Osteoblast (primary cell): ENCODE results near the gene ZFP57. TPM values are rescaled to one million over a fixed set of nuclear protein-coding genes. Genes with fewer than 3 reads are reported as not detected.

Experiments used
- DNase-seq: peaks from one replicate; pipeline ENCODE4 v3.0.0; 2011; ENCODE audit warnings: low spot score, mixed read lengths; ENCODE audit not compliant: insufficient read length; ENCODE audit errors: missing footprints
- H2AFZ ChIP-seq: 2 replicates; pipeline ENCODE4 v1.6.0; 2011; ENCODE audit warnings: mild to moderate bottlenecking, low read length
- H3K27ac ChIP-seq: 2 replicates; pipeline ENCODE4 v1.5.1; 2011; ENCODE audit warnings: mild to moderate bottlenecking, low read depth, low read length, moderate library complexity
- H3K27me3 ChIP-seq: 2 replicates; pipeline ENCODE4 v1.6.0; 2012; ENCODE audit warnings: mild to moderate bottlenecking, control low read depth, inconsistent platforms, low read length, moderate library complexity; ENCODE audit not compliant: insufficient read depth
- H3K36me3 ChIP-seq: 2 replicates; pipeline ENCODE4 v1.5.1; 2011; ENCODE audit warnings: mild to moderate bottlenecking, low read length, control low read depth, moderate library complexity; ENCODE audit not compliant: insufficient read depth
- H3K4me1 ChIP-seq: 2 replicates; pipeline ENCODE4 v1.5.1; 2011; ENCODE audit warnings: mild to moderate bottlenecking, low read length, control low read depth, moderate library complexity; ENCODE audit not compliant: insufficient read depth
- H3K4me2 ChIP-seq: 2 replicates; pipeline ENCODE4 v1.6.0; 2011; ENCODE audit warnings: mild to moderate bottlenecking, low read length; ENCODE audit not compliant: insufficient read depth
- H3K4me3 ChIP-seq: fragments of 200-600 bp; sonication (generic); 3 replicates; pipeline ENCODE4 v1.5.1; 2012; ENCODE audit warnings: mild to moderate bottlenecking, low read length, inconsistent platforms; ENCODE audit not compliant: insufficient read depth
- H3K79me2 ChIP-seq: 2 replicates; pipeline ENCODE4 v1.6.0; 2012; ENCODE audit warnings: mild to moderate bottlenecking, low read length, control low read depth, inconsistent platforms; ENCODE audit not compliant: insufficient read depth
- H3K9me3 ChIP-seq: 2 replicates; pipeline ENCODE4 v1.5.1; 2011; ENCODE audit warnings: low read depth, low read length, control low read depth
- H4K20me1 ChIP-seq: 2 replicates; pipeline ENCODE4 v1.6.0; 2012; ENCODE audit warnings: mild to moderate bottlenecking, low read length, control low read depth; ENCODE audit not compliant: insufficient read depth
- total RNA-seq: library from RNA; depleted of rRNA; stranded (reverse); fragments of >200 nt; gene quantifications from 2 replicates; pipeline ENCODE4 v1.2.3, GENCODE V29; 2012
- TF ChIP-seq, protein P1 (sequence below): IDR thresholded peaks from 2 replicates; pipeline ENCODE4 v1.5.1; 2011; ENCODE audit warnings: mild to moderate bottlenecking, low read depth, low read length, moderate library complexity; ENCODE audit errors: extremely low read depth

ZFP57 gene
- total RNA-seq, 1 donor, result 0.36 TPM

DNA sequence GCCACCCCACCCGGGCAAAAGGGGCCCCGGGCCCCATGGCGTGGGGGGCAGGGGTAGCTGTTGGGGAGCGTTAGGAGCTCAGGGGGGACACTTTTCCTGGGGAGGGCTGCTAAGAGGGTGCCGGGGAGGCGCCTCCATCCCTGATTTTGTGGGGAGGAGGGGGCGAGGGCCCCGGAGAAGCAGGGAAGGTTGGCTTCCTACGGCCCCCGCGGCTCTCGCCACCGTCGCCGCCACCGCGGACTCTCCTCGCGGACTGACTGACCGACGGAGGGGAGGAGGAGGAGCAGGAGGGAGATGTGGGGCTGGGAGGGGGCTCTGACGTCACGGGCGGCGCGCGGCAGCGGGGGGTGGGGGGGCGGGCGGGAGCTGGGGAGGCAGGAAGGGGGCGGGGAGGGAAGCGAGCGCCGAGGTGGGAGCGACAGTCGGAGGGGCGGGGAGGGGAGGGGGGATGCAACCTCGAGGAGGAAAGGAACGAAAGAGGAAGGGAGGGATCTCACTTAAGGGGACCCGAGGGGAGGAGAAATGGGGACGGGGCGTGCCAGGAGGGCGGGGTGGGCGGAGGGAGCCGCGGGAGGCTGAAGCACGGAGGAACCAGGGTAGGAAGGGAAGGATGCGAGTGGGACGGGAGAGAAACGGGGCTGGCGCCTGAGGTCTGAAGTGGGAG lies 53.1 kb downstream of the ZFP57 start:
- Histone ChIP-seq H3K36me3 (no peaks in the 10 kb centered on the region), H3K4me3 (peak overlapping the region; percentile 81), H3K4me2 (peak overlapping the region; percentile 90), H3K9me3 (no peaks in the 10 kb centered on the region), H4K20me1 (peaks cover 12% of the 10 kb centered on the region), H3K27me3 (no peaks in the 10 kb centered on the region), H3K27ac (peak overlapping the region; percentile 60), H3K4me1 (peaks cover 24% of the 10 kb centered on the region), H3K79me2 (peaks cover 3% of the 10 kb centered on the region), H2AFZ (peak overlapping the region; percentile 85)
- peak; percentile 96 for DNase-seq
- TF ChIP-seq, protein P1, sequence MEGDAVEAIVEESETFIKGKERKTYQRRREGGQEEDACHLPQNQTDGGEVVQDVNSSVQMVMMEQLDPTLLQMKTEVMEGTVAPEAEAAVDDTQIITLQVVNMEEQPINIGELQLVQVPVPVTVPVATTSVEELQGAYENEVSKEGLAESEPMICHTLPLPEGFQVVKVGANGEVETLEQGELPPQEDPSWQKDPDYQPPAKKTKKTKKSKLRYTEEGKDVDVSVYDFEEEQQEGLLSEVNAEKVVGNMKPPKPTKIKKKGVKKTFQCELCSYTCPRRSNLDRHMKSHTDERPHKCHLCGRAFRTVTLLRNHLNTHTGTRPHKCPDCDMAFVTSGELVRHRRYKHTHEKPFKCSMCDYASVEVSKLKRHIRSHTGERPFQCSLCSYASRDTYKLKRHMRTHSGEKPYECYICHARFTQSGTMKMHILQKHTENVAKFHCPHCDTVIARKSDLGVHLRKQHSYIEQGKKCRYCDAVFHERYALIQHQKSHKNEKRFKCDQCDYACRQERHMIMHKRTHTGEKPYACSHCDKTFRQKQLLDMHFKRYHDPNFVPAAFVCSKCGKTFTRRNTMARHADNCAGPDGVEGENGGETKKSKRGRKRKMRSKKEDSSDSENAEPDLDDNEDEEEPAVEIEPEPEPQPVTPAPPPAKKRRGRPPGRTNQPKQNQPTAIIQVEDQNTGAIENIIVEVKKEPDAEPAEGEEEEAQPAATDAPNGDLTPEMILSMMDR, result no peak

DNA sequence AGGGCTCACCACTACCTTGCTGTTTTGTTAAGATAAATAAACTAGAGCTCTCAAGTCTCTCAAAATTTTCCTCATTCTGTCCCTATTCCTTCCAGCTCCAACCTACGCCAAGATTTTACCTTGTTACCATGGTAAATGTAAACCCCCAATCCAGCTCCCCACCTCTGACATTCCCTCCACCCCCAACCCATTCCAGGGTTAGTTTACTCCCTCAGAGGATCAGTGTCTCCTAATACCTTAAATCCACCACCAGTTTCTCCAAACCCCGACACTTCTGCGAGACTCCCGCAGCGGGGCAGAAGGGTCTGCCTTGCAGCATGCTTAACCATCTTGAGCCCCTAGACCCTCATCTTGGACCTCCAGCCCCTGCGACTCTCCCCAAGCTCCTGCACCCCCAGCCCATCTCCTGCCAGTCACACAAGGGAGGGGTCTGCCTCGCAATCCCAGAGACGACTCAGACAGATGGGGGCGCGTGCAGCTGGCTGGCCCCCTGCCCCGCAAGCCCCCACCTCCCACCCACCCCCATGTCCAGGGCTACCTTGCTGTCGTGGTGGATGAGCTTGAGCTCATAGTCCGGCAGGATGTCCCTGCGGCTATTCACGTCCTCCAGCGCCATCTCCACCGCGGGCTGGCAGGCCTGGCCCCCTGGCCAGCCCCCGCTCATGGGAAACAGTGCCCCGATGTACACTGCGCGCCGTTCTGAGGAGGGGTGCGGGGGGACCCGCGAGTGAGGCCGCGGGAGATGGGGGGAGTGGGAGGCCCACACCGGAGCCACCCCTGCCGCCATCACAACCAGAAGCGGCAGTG lies 53.8 kb downstream of the ZFP57 start:
- Histone ChIP-seq H3K36me3 (peaks cover 6% of the 10 kb centered on the region), H3K27me3 (no peaks in the 10 kb centered on the region), H3K79me2 (peaks cover 3% of the 10 kb centered on the region), H3K9me3 (no peaks in the 10 kb centered on the region), H3K27ac (no peak overlapping the region), H2AFZ (peak overlapping the region; percentile 65), H3K4me3 (peak overlapping the region; percentile 81), H3K4me2 (peak overlapping the region; percentile 86), H3K4me1 (peaks cover 24% of the 10 kb centered on the region), H4K20me1 (peaks cover 12% of the 10 kb centered on the region)
- TF ChIP-seq, protein P1, result no peak
- DNase-seq, result peak; percentile 85

DNA sequence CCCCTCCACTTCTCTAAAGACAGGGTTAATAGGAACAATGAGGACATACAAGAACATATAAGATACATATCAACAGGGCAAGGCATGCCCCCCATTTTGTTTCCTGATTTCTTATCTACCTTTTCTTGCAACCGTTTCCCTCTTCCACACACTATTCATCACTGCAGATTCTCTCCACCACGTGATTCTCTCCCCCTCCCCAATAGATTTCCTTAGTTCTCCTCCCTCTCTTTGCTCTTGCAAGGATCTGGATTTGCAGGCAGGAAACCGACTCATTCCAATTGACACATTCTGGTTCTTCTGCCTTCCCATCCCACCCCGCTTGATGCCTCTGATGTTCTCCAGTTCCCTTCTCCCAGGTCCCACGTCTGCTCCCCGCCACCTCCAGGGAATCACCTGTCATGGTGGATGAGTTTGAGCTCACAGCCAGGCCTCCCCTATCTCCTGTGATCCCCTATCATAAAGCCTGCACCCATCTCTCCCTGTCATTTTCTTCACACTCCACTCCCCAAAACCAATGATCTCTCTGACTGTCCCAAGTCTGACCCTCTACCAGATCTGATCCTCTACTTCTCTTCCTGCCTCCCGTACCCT lies 55.5 kb downstream of the ZFP57 start:
- DNase-seq, result peak; percentile 73
- Histone ChIP-seq H3K27ac (no peak overlapping the region), H4K20me1 (peaks cover 7% of the 10 kb centered on the region), H3K4me2 (no peak overlapping the region), H3K4me3 (no peak overlapping the region), H3K27me3 (no peaks in the 10 kb centered on the region), H3K4me1 (peaks cover 16% of the 10 kb centered on the region), H3K36me3 (peaks cover 19% of the 10 kb centered on the region), H3K9me3 (no peaks in the 10 kb centered on the region), H2AFZ (no peak overlapping the region), H3K79me2 (no peaks in the 10 kb centered on the region)
- TF ChIP-seq, protein P1, result no peak

DNA sequence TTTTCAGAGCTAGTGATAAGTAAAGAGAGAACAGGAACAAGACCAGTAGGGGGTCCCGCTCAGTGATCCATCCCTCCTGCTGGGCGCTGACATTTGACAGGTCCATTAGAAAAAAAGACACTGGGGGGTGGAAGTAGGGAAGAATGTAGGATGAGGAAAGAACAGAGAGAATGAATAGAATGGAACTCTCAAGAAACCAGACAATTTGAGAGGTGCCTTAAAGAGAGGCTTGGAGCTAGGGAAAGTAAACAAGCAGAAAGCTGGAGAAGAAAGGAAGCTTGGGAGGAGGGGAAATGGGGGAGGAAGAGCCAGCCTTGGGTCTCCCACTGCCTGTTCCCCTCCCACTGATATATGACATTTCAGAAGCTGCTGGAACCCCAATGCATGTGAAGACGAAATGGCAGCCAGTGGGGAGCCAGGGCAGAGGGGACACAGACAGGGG lies 56.4 kb downstream of the ZFP57 start:
- peaks cover 13% of the 10 kb centered on the region for H3K4me1 ChIP-seq

More for the DNA sequence above, 56.4 kb downstream of the ZFP57 start:
- Histone ChIP-seq H4K20me1 (peaks cover 4% of the 10 kb centered on the region), H3K27ac (no peak overlapping the region), H3K9me3 (no peaks in the 10 kb centered on the region), H3K27me3 (no peaks in the 10 kb centered on the region), H3K36me3 (peaks cover 19% of the 10 kb centered on the region), H2AFZ (no peak overlapping the region), H3K4me2 (no peak overlapping the region), H3K79me2 (no peaks in the 10 kb centered on the region), H3K4me3 (no peak overlapping the region)
- TF ChIP-seq, protein P1, result no peak
- peak; percentile 51 for DNase-seq
